Inflammatory macrophage (primary cell): ENCODE results near the gene ARVCF.

Source experiments
- DNase-seq, 2 donors: peaks; one replicate each; pipeline ENCODE4 v3.0.0-alpha.2; 2020 to 2022

Gene ARVCF

GRCh38 chr22:20052309-20053259 lies 36.0 kb upstream of the ARVCF start:
- DNase-seq: no peak

- DNase-seq: no peak
These were observed 35.3 kb upstream of the ARVCF start for GRCh38 chr22:20051927-20052308.

GRCh38 chr22:20046730-20047129 lies 30.1 kb upstream of the ARVCF start:
- DNase-seq: no peak

- no peak for DNase-seq
These were observed 28.0 kb upstream of the ARVCF start for GRCh38 chr22:20044495-20045151.

- DNase-seq: no peak
These were observed 27.3 kb upstream of the ARVCF start for GRCh38 chr22:20043997-20044342.

GRCh38 chr22:20043057-20043996 lies 26.7 kb upstream of the ARVCF start:
- no peak for DNase-seq

GRCh38 chr22:20040327-20041200 lies 23.9 kb upstream of the ARVCF start:
- DNase-seq: no peak

- DNase-seq: no peak
These were observed 23.2 kb upstream of the ARVCF start for GRCh38 chr22:20039683-20040325.

GRCh38 chr22:20038574-20038973 lies 22.0 kb upstream of the ARVCF start:
- DNase-seq: no peak

- DNase-seq: peak in 1 of 2 donors; percentile 43
These were observed 20.8 kb upstream of the ARVCF start for GRCh38 chr22:20037419-20037818.

- DNase-seq: no peak
These were observed 20.1 kb upstream of the ARVCF start for GRCh38 chr22:20036535-20037392.

- DNase-seq: no peak
These were observed 19.5 kb upstream of the ARVCF start for GRCh38 chr22:20036084-20036482.

GRCh38 chr22:20035375-20036083 lies 18.9 kb upstream of the ARVCF start:
- DNase-seq: no peak

- no peak for DNase-seq
These were observed 17.5 kb upstream of the ARVCF start for GRCh38 chr22:20034143-20034542.

- DNase-seq: no peak
These were observed 16.6 kb upstream of the ARVCF start for GRCh38 chr22:20033045-20033706.

- no peak for DNase-seq
These were observed 15.9 kb upstream of the ARVCF start for GRCh38 chr22:20032407-20032991.

- DNase-seq: no peak
These were observed 15.2 kb upstream of the ARVCF start for GRCh38 chr22:20031732-20032406.
